SK-N-SH (cell line): ENCODE data around the gene TBL3.

Experiments
- CTCF ChIP-seq: fragments of 200-600 bp; sonication (generic); IDR thresholded peaks from 2 replicates; pipeline ENCODE4 v1.6.1; 2017; ENCODE audit warnings: antibody characterized with exemption, mild to moderate bottlenecking, moderate library complexity
- EP300 ChIP-seq, 2 experiments: IDR thresholded peaks; 2 replicates each; pipeline versions ENCODE4 v1.4.0 to v1.6.1; 2012; ENCODE audit warnings: borderline replicate concordance in 1 of 2, low read depth in 1 of 2, low read length in 1 of 2
- RCOR1 ChIP-seq: fragments of 150-350 bp; IDR thresholded peaks from 2 replicates; pipeline ENCODE4 v1.6.1; 2017; ENCODE audit warnings: antibody characterized with exemption, low read length

GRCh38 chr16:1964506-1965395 is 7.1 kb upstream of the TBL3 start, which contains the start of gene RPS2:
- peak; percentile 16 to 27; a peak in 1 of 4 replicates for TF ChIP-seq EP300 (IDR thresholded peaks at IDR 0.05; ENCODE audit: borderline replicate concordance in 1 of 2, low read depth in 1 of 2, low read length in 1 of 2)
- 0 out of 2 replicates have a peak, but pooled peaks have one; percentile 5 for TF ChIP-seq CTCF
- TF ChIP-seq RCOR1 = no peak
